Measurements from ENCODE around the gene SCRN2.

Gene SCRN2

GRCh38 chr17:47840742-47841487 is at the start of gene SCRN2:
TSS of gene SCRN2 (minus strand) at chr17:47841273. CDS start at chr17:47840843, 430 bp downstream.
- TF ChIP-seq CTCF (conservative IDR thresholded peaks at IDR 0.05), result peak; percentile 99
- H3K27ac ChIP-seq, result peak within 1 kb of the TSS; percentile 79

- peak; percentile 98 for TF ChIP-seq CTCF (conservative IDR thresholded peaks at IDR 0.05)
Measured at GRCh38 chr17:47889734-47890529, 48.9 kb upstream of the SCRN2 start.

GRCh38 chr17:47888293-47888692 is 47.2 kb upstream of the SCRN2 start:
- no peak for TF ChIP-seq CTCF (conservative IDR thresholded peaks at IDR 0.05)
- no peak overlapping the region for H3K27ac ChIP-seq

More at GRCh38 chr17:47889734-47890529, 48.9 kb upstream of the SCRN2 start:
- no peak overlapping the region for H3K27ac ChIP-seq

- no peak for TF ChIP-seq CTCF (conservative IDR thresholded peaks at IDR 0.05)
- peak overlapping the region; percentile 65 for H3K27ac ChIP-seq
Measured at GRCh38 chr17:47884905-47885730, 44.0 kb upstream of the SCRN2 start.

GRCh38 chr17:47884427-47884740 is 43.3 kb upstream of the SCRN2 start:
- TF ChIP-seq CTCF (conservative IDR thresholded peaks at IDR 0.05), result no peak
- peak overlapping the region; percentile 65 for H3K27ac ChIP-seq

GRCh38 chr17:47883589-47884426 is 42.7 kb upstream of the SCRN2 start:
- H3K27ac ChIP-seq, result peak overlapping the region; percentile 65
- no peak for TF ChIP-seq CTCF (conservative IDR thresholded peaks at IDR 0.05)
